Peyer's patch (tissue), 4 donors: ENCODE measurements around the gene PAK6. TPM values are rescaled to one million over a fixed set of nuclear protein-coding genes. Genes with fewer than 3 reads are reported as not detected.

Experiments
- DNase-seq, 3 donors: peaks; one replicate each; pipeline ENCODE4 v3.0.0-alpha.2; 2017 to 2019
- H3K27ac ChIP-seq, 4 donors: fragments of 200-600 bp; sonication (generic); one replicate each; pipeline ENCODE4 v1.5.1; 2016 to 2019
- H3K27me3 ChIP-seq, 2 donors: fragments of 200-600 bp; sonication (generic); one replicate each; pipeline ENCODE4 v1.5.1; 2019
- H3K36me3 ChIP-seq, 3 donors: fragments of 200-600 bp; sonication (generic); one replicate each; pipeline ENCODE4 v1.5.1; 2016 to 2019
- H3K4me1 ChIP-seq, 4 donors: fragments of 200-600 bp; sonication (generic); one replicate each; pipeline ENCODE4 v1.5.1; 2016 to 2019
- H3K4me3 ChIP-seq, 4 donors: fragments of 200-600 bp; sonication (generic); 1 replicate in 3 of 4; 2 replicates in 1 of 4; pipeline ENCODE4 v1.5.1; 2016 to 2019; ENCODE audit warnings: mild to moderate bottlenecking in 1 of 4
- H3K9me3 ChIP-seq, 4 donors: fragments of 200-600 bp; sonication (generic); one replicate each; pipeline ENCODE4 v1.5.1; 2016 to 2019; ENCODE audit warnings: mild to moderate bottlenecking in 1 of 4
- POLR2A ChIP-seq, 2 donors: fragments of 450-650 bp; IDR thresholded peaks; one replicate each; pipeline ENCODE4 v1.5.1; 2017; ENCODE audit warnings: antibody characterized with exemption in 2 of 2, mild to moderate bottlenecking in 2 of 2, moderate library complexity in 2 of 2
- total RNA-seq, 4 donors: library from RNA; depleted of rRNA; stranded (reverse); fragments of >200 nt; gene quantifications; one replicate each; pipeline ENCODE4 v1.1.0, GENCODE V29; 2016
- TF ChIP-seq, protein P1 (sequence below), 6 experiments: fragments of 450-650 bp in 4 of 6; fragments of 200-600 bp in 2 of 6; sonication (generic) in 1 of 6; IDR thresholded peaks; one replicate each; pipeline ENCODE4 v1.5.1; 2017 to 2019; ENCODE audit warnings: antibody characterized with exemption in 6 of 6, mild to moderate bottlenecking in 3 of 6, moderate library complexity in 1 of 6

The PAK6 gene
- total RNA-seq, 4 donors from 2014 or later = 3.3 to 4.7 TPM; not detected in 2

DNA sequence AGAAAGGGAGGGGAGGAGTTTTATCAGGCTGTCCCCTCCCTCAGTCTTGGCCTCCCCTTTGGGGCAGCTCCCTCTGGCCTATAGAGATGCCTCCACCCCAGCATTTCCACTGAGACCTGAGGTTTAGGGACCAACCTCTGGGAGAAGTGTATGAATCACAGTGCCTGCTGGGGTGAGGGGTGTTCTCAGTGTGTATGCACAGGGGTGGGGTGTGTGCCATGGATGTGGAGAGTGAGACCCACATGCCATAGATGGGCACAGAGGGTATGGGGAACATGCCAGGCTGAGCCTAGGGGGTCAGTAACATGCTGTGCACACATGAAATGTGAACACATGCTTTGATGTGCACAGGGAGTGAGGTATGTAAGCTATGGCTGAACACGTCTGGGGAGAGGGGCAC, 56.4 kb downstream of the PAK6 start:
- H3K27ac ChIP-seq = no peak overlapping the region
- DNase-seq = no peak

DNA sequence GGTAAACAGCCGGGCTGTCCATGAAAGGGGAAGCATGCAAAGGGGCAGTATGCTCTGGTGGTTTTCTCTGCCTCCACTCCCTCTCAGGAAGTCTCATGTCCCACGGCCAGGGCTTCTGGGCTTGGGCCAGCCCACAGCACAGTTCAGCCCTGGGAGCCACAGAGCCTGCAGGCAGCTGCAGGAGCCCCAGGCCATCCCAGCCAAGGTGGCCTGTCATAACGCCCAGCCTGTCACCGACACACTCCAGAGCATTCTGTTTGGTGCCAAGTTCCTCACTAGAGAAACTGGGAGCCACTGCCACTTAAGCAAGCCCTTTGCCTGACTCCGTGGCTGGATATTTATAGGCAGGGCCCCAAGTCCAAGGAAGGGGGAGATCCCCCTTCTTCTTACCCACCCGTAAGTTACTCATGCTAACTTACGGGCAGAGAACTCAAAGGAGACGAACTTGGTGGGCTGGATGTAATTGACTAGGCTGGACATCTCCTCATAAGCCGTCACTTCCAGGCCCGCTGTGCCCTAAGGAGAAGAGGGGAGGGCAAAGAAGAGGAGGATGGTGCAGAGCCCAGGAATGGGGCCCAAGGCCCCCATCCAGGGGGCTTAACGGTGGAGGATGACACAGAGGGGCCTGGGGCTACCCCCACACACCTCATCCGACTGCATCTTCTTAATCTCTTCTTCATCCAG, 57.2 kb downstream of the PAK6 start:
- no peak overlapping the region for H3K4me3 ChIP-seq
- TF ChIP-seq, protein P1, sequence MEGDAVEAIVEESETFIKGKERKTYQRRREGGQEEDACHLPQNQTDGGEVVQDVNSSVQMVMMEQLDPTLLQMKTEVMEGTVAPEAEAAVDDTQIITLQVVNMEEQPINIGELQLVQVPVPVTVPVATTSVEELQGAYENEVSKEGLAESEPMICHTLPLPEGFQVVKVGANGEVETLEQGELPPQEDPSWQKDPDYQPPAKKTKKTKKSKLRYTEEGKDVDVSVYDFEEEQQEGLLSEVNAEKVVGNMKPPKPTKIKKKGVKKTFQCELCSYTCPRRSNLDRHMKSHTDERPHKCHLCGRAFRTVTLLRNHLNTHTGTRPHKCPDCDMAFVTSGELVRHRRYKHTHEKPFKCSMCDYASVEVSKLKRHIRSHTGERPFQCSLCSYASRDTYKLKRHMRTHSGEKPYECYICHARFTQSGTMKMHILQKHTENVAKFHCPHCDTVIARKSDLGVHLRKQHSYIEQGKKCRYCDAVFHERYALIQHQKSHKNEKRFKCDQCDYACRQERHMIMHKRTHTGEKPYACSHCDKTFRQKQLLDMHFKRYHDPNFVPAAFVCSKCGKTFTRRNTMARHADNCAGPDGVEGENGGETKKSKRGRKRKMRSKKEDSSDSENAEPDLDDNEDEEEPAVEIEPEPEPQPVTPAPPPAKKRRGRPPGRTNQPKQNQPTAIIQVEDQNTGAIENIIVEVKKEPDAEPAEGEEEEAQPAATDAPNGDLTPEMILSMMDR (IDR thresholded peaks at IDR 0.05) = no peak
- TF ChIP-seq POLR2A (IDR thresholded peaks at IDR 0.05) = no peak
- H3K9me3 ChIP-seq = peaks cover 0 to 3% (median 0%) of the 10 kb centered on the region in 4 donors
- peaks cover 0 to 7% (median 0%) of the 10 kb centered on the region in 4 donors for H3K4me1 ChIP-seq
- no peaks in the 10 kb centered on the region for H3K27me3 ChIP-seq
- DNase-seq = no peak
- no peak overlapping the region for H3K27ac ChIP-seq
- H3K36me3 ChIP-seq = no peaks in the 10 kb centered on the region

More for the DNA sequence above, 56.4 kb downstream of the PAK6 start:
- no peak overlapping the region for H3K4me3 ChIP-seq
- no peaks in the 10 kb centered on the region for H3K36me3 ChIP-seq
- H3K27me3 ChIP-seq = no peaks in the 10 kb centered on the region
- peaks cover 0 to 13% (median 0%) of the 10 kb centered on the region in 4 donors for H3K4me1 ChIP-seq
- TF ChIP-seq, protein P1 (IDR thresholded peaks at IDR 0.05) = no peak
- TF ChIP-seq POLR2A (IDR thresholded peaks at IDR 0.05) = no peak
- H3K9me3 ChIP-seq = peaks cover 0 to 3% (median 0%) of the 10 kb centered on the region in 4 donors

DNA sequence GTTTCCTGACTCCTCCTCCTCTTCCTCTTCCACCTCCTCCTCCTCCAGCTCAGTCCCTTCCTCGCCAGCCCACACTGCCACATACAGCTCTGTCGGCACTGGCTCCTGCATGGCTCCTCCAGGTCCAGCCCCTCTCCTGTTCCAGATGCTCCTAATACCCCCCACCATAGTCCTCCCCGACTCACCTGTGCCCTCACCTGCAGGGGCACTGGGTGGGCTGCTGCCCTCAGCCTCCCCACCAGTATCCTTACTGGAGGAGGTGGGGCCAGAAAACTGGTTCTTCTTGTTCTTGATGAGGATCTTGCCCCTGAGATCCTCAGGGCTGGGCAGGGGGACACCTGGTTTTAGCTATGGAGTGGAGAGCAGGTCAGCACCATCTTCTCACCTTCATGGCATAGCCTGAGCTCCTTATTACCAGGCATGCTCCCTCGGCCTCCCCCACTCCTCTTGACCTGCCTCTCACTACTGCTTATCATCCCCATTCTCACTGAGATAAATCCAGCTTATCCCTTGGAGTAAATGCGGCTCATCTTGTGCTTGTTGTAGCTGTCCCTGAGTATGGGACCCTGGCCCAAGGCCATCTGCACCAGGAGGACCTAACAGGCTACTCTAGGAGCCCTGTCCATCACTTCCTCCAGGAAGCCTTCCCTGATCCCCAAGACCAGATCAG, 57.8 kb downstream of the PAK6 start:
- Histone ChIP-seq H3K27me3 (no peaks in the 10 kb centered on the region), H3K9me3 (peaks cover 0 to 3% (median 0%) of the 10 kb centered on the region in 4 donors), H3K36me3 (no peaks in the 10 kb centered on the region), H3K4me3 (no peak overlapping the region), H3K27ac (no peak overlapping the region), H3K4me1 (no peaks in the 10 kb centered on the region)
- peak in 1 of 3 donors; percentile 29 for DNase-seq
- TF ChIP-seq POLR2A (IDR thresholded peaks at IDR 0.05) = no peak
- TF ChIP-seq, protein P1 (IDR thresholded peaks at IDR 0.05) = no peak

DNA sequence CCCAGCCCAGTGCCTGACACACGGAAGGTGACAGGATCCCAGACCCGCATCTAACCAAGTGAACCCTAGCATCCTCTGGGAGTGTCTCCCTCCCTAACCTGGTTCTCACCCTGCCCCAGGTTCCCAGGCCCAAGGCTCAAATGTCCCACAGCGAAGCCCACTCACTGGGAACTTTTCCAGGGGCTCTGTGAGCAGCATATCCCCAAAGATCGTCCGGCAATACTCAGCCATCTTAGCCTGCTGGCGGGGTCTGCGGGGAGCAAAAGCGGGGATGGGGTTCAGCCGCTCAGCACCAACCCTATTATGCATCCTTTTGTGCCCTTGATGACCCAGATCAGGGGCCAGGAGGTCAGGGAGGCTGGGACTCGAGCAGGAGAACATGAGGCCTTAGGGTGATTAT, 58.5 kb downstream of the PAK6 start:
- TF ChIP-seq, protein P1 (IDR thresholded peaks at IDR 0.05) = no peak
- no peak for TF ChIP-seq POLR2A (IDR thresholded peaks at IDR 0.05)
- no peak overlapping the region for H3K4me3 ChIP-seq

DNA sequence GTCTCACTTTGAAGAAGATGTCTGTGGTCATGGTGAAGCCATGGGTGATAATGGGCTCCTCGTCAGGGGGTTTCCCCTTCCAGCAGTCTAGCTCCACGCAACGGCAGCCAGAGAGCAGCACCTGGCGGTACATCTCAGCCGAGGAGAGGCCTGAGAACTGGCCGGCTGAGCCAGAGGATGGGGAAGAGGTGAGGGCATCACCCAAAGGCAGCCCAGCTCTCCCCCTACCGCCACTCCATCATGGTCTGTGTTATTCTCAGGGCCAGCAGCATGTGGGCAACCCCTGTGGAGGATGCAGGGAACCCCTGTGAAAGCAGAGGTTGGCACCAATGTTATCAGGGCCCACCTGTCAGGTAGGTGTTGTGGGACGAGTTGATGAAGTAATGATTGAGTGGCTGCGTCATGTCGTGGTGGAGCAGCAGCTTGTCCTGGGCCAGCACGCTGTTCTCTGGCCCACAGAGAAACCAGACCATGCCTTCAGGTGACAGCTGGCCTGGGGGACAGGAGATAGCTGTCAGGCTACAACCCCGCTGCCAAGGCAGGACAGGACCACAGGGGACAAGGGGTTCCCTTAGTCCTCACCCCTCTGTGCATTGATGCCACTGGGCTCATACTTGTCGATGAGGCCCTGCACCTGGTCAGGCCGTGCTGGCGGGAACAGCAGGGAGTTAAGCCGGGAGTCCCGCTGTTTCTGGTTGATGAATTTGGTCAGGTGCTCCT, 59.5 kb downstream of the PAK6 start:
- DNase-seq = no peak
- Histone ChIP-seq H3K27ac (no peak overlapping the region), H3K36me3 (no peaks in the 10 kb centered on the region), H3K27me3 (no peaks in the 10 kb centered on the region), H3K9me3 (peaks cover 0 to 3% (median 0%) of the 10 kb centered on the region in 4 donors), H3K4me3 (no peak overlapping the region), H3K4me1 (no peaks in the 10 kb centered on the region)
- TF ChIP-seq, protein P1 (IDR thresholded peaks at IDR 0.05) = no peak
- TF ChIP-seq POLR2A (IDR thresholded peaks at IDR 0.05) = no peak

More for the DNA sequence above, 58.5 kb downstream of the PAK6 start:
- DNase-seq = no peak
- Histone ChIP-seq H3K36me3 (no peaks in the 10 kb centered on the region), H3K4me1 (no peaks in the 10 kb centered on the region), H3K27me3 (no peaks in the 10 kb centered on the region), H3K27ac (no peak overlapping the region), H3K9me3 (peaks cover 0 to 3% (median 0%) of the 10 kb centered on the region in 4 donors)
